MG63 (cell line): ENCODE results near the gene LTBP2. TPM values are rescaled to one million over a fixed set of nuclear protein-coding genes. Genes with fewer than 3 reads are reported as not detected.

Source experiments
- DNase-seq: peaks from one replicate; pipeline ENCODE4 v3.0.0-alpha.2; 2020
- H3K27me3 ChIP-seq: fragments of 250-450 bp; sonication (Bioruptor Pico); 2 replicates; pipeline ENCODE4 v1.5.1; 2020; ENCODE audit warnings: mild to moderate bottlenecking, moderate library complexity
- H3K36me3 ChIP-seq: fragments of 250-450 bp; sonication (Bioruptor Pico); 2 replicates; pipeline ENCODE4 v1.5.1; 2020; ENCODE audit warnings: mild to moderate bottlenecking, moderate library complexity
- H3K4me3 ChIP-seq: fragments of 250-450 bp; sonication (Bioruptor Pico); 2 replicates; pipeline ENCODE4 v1.5.1; 2020; ENCODE audit warnings: mild to moderate bottlenecking, moderate library complexity
- H3K9me3 ChIP-seq: fragments of 250-450 bp; sonication (Bioruptor Pico); 2 replicates; pipeline ENCODE4 v1.5.1; 2020; ENCODE audit warnings: mild to moderate bottlenecking, moderate library complexity
- total RNA-seq: library from RNA; depleted of rRNA; stranded (reverse); fragments of >200 nt; shearing (Covaris generic); gene quantifications from 2 replicates; pipeline ENCODE4 v1.2.3, GENCODE V29; 2014; ENCODE audit warnings: low replicate concordance

LTBP2 gene
- total RNA-seq, 1 experiment from 2014 or later = 4.5 TPM

DNA sequence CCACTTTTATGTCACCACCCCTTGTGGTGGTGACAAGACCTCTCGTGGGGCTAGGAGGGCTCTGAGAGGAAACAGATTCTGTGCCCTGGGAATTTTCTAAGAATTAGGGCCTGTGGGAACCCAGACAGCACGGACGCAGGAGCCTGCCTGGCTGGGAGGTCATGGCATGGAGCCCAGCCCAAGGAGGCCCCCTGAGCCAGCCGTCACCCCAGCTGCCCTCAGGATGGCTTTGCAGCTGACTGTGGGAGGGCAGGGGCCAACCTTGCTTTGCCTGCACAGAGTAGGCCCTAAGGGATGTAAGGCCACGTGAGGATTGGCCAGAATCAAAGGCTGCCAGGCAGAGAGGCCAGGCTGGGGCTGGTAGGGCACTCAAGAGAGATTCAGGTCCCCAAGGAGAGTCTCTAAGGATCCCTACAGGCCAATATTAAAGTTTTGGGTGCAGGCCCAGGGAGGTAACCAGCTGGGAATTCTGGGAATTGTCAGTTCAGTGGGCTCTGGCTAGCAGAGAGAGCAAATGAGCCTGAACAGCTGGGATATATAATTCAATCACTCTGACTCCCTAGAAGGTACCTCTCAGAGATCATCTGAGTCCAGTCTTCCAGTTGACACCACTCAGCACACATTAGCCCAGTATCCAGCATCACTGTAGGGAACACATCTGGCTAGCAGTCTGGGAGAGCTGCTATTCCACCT lies 6.4 kb downstream of the LTBP2 start:
- no peaks in the 10 kb centered on the region for H3K9me3 ChIP-seq
- no peak for DNase-seq
- no peaks in the 10 kb centered on the region for H3K36me3 ChIP-seq
- H3K4me3 ChIP-seq = no peak overlapping the region
- H3K27me3 ChIP-seq = no peaks in the 10 kb centered on the region

DNA sequence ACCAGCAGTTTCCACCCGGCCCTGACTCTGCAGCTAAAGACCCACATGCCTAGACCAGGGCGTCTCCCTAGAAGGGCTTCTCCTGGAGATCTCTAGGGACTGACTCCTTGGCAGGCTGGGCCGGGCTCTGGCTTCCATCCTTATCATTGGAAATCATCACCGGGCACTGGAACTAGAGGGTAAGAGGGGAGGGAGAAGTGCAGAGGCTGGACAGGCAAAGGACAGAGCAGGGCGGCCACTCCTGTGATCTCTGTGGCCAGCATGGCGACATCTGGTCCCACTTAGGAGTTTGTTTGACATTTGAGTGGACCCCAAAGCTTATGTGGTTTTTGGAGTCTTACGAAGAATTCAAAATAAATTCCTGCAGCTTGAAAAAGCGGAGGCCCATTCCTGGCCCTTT lies 7.1 kb downstream of the LTBP2 start:
- no peak overlapping the region for H3K4me3 ChIP-seq
- no peak for DNase-seq
- no peaks in the 10 kb centered on the region for H3K27me3 ChIP-seq
- no peaks in the 10 kb centered on the region for H3K9me3 ChIP-seq
- no peaks in the 10 kb centered on the region for H3K36me3 ChIP-seq

DNA sequence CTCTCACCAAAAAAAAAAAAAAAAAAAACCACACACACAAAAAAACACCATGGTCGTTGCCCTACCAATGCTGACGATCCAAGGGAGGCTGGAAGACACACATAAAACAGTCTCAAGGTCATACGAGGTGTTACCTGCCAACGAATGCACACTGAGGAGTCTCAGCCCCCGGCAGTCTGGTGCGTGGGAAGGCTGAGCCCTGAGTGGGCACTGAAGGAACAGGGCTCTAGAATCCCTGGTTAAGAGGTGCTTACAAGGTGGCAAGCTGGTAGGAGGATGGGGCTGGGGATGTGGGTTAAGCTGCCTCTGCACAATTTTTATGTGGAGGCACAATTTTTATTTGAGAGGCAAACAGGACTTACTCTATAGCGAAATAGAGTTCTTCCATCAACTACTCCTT lies 7.9 kb downstream of the LTBP2 start:
- H3K4me3 ChIP-seq = no peak overlapping the region
- H3K9me3 ChIP-seq = no peaks in the 10 kb centered on the region
- no peaks in the 10 kb centered on the region for H3K27me3 ChIP-seq
- no peak for DNase-seq
- no peaks in the 10 kb centered on the region for H3K36me3 ChIP-seq

DNA sequence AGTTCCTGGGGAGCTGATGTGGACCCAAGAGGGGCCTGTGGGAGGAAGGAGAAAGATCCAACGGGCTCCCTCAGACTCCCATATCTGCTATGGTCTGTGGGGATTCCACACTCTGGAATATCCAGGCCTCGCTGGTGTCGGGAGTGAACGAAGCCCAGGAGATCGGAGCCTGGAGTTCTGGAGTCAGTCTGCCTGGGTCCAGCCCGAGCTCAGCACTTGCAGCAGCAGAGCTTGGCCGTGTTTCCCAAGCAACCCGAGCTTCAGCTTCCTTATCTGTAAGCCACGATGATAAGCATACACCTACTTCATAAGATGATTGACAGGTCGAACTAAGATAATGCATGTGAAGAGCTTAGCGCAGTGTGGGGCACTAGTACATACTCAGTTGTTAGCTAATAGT lies 10.1 kb downstream of the LTBP2 start:
- no peaks in the 10 kb centered on the region for H3K36me3 ChIP-seq
- H3K9me3 ChIP-seq = no peaks in the 10 kb centered on the region
- H3K4me3 ChIP-seq = no peak overlapping the region
- no peak for DNase-seq
- H3K27me3 ChIP-seq = no peaks in the 10 kb centered on the region

DNA sequence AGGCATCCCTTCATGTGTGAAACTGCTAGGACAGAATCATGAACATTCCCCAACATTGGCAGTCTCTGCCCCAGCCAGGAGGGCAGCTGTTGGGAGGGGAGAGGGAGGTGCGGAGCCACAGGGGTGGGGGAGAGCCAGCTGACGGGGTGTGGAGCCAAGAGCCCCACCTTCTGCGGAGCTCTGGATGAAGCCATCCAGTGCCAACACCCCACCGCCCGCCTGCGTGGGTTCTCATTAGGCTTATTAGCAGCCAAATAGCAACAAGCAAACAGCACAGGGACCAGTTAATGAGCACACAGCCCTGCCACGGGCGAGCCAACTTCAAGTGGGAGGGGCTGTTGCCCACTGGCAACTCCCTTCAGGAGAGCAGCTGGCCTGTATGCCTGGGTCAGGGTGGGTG lies 12.1 kb downstream of the LTBP2 start:
- no peak for DNase-seq
- Histone ChIP-seq H3K9me3 (no peaks in the 10 kb centered on the region), H3K36me3 (no peaks in the 10 kb centered on the region), H3K4me3 (no peak overlapping the region), H3K27me3 (no peaks in the 10 kb centered on the region)

DNA sequence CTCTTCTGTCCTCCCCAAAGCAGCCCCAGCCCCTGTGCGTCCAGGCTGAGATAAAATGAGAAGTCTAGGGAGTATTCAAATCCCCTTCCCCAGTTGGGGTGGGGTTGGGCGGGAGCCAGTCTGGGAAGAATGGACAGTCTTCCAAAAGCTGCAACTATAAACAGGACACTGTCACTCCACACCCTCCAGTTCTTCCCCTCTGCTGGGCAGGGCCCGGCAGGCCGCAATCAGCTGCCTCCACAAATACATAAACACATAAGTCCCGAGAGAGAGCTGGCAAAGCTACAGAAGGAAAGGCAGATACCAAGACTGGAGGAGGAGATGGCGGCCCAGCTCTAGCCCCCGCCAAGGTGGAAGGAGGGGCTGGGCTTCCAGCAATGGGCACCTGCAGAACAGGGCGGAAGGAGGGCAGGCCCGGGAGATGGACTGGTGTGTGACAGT lies 12.7 kb downstream of the LTBP2 start:
- Histone ChIP-seq H3K9me3 (no peaks in the 10 kb centered on the region), H3K27me3 (no peaks in the 10 kb centered on the region), H3K36me3 (no peaks in the 10 kb centered on the region), H3K4me3 (no peak overlapping the region)
- DNase-seq = no peak

DNA sequence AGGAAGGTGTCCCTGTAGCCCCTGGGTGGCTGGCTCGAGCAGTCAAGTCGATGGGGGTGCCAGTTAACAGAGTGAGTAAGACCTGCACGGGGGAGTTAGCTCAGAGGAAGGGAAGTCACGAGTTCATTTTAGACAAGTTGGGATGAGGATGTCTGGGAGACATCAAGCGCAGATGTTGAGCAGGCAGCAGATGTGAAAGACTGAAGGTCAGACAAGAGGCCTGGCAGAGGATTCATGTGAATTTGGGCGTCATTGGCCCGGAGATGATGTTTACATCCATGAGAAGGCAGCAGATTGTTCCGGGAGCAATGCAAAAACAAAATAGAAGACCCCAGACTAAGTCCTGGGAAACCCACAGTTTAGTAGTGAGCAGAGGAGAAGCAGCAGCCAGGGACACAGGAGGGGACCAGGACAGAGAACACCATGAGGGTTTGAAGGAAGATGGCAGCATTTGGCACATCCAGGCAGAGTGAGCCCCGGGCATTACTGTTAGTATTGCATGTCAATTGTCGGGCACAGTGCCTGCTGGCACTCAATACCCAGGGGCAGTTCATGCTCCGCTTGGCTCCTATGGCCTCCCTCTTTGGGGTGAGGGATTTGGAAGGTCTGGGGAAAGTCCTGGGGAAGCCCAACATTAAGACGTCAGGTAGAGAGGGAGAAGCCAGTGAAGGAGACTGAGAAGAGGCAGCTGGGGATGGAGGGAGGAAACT lies 15.1 kb downstream of the LTBP2 start:
- no peak for DNase-seq
- Histone ChIP-seq H3K9me3 (no peaks in the 10 kb centered on the region), H3K36me3 (no peaks in the 10 kb centered on the region), H3K4me3 (no peak overlapping the region), H3K27me3 (no peaks in the 10 kb centered on the region)

DNA sequence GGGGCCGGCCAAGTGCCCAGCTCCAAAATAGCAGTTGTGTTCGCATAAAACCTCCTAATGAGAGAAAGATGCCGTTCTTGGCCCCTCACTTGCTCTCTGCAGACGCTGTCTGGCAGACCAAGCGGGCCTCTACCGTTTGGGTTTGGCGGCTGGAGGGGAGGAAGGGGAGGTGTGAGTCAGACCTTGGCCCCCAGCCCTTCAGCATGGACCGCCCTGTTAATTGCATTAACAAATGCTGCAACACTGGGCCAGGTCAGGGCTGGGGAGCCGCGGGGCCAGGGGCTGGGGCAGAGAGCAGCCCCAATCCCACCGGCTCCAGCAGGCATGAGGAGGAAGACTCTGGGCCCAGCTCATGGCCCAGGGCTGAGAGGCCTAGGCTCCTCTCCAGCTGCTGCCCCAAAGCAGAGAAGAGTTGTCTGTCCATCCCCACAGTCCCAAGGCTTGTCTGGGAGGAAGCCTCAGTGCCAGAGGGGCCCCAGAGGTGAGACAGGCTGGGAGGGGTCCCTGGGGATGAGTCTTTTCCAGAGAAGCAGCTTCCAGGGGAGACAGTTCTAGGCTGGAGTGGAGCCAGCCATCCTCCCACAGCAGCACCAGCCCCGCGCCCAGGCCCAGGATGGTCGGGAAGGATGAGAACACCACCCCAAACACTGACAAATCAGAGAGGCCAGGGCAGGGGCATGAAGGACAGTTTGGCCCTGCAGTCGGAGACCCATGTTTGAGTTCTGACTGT lies 16.9 kb downstream of the LTBP2 start:
- DNase-seq = peak; percentile 81
- Histone ChIP-seq H3K36me3 (no peaks in the 10 kb centered on the region), H3K9me3 (no peaks in the 10 kb centered on the region), H3K4me3 (no peak overlapping the region), H3K27me3 (no peaks in the 10 kb centered on the region)

DNA sequence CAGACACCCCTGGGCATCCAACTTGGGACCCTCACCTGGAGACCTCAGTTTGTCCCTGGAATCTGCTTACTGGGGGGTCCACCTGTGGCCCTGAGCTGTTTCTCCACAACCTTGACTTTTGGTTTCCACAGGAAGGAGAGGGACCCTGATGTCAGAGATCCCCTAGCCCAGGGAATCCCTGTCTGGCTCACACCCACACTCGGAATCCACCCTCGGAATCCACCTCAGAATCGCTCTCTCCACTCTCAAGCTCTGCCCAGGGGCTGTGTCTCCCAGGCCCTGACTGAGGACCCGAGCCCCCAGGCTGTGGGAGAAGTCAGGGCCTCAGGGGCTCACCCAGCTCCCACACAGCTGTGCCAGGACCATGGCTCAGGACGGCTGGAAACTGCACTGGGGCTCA lies 17.4 kb downstream of the LTBP2 start:
- Histone ChIP-seq H3K27me3 (no peaks in the 10 kb centered on the region), H3K4me3 (no peak overlapping the region), H3K9me3 (no peaks in the 10 kb centered on the region), H3K36me3 (no peaks in the 10 kb centered on the region)
- DNase-seq = no peak

DNA sequence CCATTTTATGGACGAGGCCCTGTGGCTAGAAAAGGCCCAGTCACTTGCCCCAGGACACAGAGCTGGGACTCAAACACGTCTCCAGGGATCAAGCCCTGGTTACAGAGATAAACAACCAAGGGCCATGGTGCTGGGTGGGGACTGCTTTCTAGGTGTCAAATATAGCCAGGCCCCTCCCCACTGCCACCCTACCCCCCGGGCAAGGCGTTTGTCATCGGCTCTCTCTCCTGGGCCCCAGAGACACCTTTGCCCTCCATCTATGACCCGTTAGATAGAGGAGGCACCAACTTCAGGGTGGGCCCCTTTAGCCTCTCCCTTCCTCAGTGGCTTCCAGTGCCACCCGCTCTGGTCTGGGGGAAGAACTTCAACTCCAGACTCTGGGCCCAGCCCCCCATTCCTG lies 18.0 kb downstream of the LTBP2 start:
- Histone ChIP-seq H3K27me3 (no peaks in the 10 kb centered on the region), H3K36me3 (no peaks in the 10 kb centered on the region), H3K9me3 (no peaks in the 10 kb centered on the region), H3K4me3 (no peak overlapping the region)
- DNase-seq = no peak

DNA sequence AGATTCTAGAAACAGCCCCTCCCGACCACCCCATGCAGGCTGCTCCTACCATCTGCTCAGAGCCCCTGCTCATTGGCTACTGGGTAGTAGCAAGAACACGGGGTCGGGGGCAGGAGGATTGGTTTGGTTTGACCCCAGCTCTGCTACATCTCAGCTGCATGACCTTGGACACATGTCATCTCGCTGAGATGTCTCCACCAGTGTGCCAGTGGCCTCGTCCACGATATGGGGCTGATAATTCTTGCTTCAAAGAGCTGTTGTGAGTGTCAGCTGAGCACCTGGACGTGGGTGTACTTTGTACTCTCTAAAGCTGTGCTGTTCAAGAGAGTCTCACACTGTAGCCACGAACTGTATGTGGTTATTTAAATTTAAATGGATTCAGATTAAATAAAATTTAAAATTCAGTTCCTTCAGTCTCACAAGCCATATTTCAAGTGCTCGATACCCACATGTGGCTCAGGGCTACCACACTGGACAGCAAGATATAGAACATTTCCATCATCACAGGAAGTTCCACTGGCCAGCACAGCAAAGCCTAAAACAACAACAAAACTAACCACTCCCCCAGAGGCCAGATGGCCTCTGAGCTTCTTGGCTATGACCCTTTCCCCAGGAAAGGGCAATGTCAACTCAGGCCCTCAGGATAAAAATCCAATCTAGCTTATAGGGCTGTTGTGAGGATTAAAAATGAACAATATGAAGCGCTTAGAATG lies 18.6 kb downstream of the LTBP2 start:
- H3K36me3 ChIP-seq = no peaks in the 10 kb centered on the region
- DNase-seq = peak; percentile 23
- H3K4me3 ChIP-seq = no peak overlapping the region
- no peaks in the 10 kb centered on the region for H3K9me3 ChIP-seq
- no peaks in the 10 kb centered on the region for H3K27me3 ChIP-seq

DNA sequence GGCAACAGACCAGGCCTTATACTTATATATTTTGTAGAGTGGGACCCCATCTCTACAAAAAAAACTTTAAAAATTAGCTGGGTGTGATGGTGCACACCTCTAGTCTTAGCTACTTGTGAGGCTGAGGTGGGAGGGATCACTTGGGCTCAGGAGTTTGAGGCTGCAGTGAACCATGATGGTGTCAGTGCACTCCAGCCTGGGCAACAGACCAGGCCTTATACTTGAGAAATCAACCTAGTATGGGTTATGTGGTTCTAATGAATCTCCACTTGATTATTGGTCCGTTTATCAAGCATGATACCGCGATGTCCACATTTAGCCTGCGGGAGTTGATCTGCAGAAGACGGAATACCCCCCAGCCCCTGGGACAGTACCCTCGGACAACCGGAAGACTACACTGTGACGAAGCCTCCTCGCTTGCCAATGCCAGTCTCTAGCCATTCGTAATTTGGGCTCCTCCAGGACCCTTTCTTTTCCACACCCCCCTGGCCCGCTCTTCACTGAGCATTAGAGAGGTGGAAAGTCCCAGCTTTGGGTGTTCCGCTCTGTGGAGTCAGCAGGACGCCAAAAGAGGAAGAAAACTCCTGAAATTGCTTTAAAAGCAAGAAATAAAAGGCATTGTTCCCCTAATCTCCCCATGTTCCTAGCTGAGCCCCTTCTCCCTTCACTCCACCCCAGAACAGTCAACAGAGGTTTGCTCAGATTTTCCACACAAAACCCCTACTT lies 19.4 kb downstream of the LTBP2 start:
- H3K4me3 ChIP-seq = no peak overlapping the region
- H3K27me3 ChIP-seq = no peaks in the 10 kb centered on the region
- H3K9me3 ChIP-seq = no peaks in the 10 kb centered on the region
- H3K36me3 ChIP-seq = no peaks in the 10 kb centered on the region
- DNase-seq = no peak

DNA sequence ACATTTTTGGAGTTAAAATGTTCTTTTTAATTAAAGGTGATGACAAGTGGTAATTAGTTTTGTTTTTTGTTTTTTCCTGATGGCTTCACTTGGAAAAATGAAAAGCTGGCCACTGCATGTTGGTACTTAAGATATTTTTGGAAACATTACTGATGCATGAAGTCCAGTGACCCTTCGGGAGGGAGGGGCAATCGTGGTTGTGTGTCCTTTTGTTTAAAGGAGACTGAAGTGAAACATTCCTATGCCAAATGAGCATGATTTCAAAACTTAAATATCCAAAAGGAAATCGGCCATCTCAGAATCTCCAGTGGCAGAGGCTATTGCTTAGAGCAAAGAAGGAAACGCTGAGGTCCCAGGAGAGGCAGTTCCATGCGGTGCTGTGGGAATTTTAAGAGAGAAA lies 20.1 kb downstream of the LTBP2 start:
- Histone ChIP-seq H3K4me3 (no peak overlapping the region), H3K36me3 (no peaks in the 10 kb centered on the region), H3K9me3 (no peaks in the 10 kb centered on the region), H3K27me3 (no peaks in the 10 kb centered on the region)
- no peak for DNase-seq

DNA sequence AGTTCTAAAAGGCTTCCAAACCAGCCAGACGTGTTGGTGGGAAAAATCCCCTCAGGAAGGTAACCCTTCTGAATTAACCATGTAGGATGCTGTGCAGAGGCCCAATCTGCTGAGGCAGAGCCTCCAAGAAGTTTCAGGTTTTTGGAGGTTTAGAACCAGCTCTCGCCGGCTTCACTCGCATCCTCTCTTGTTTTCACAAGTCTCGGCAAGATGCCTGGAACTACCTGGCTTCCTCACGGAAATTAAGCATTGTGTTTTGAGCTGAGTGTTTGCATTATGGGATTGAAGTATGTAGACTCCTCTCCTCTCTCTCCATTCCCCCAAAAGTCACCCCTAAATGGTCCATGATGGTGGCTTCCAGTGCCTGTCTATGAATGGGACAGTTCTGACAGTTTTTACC lies 20.6 kb downstream of the LTBP2 start:
- H3K27me3 ChIP-seq = no peaks in the 10 kb centered on the region
- H3K36me3 ChIP-seq = no peaks in the 10 kb centered on the region
- no peak for DNase-seq
- no peaks in the 10 kb centered on the region for H3K9me3 ChIP-seq
- H3K4me3 ChIP-seq = no peak overlapping the region

DNA sequence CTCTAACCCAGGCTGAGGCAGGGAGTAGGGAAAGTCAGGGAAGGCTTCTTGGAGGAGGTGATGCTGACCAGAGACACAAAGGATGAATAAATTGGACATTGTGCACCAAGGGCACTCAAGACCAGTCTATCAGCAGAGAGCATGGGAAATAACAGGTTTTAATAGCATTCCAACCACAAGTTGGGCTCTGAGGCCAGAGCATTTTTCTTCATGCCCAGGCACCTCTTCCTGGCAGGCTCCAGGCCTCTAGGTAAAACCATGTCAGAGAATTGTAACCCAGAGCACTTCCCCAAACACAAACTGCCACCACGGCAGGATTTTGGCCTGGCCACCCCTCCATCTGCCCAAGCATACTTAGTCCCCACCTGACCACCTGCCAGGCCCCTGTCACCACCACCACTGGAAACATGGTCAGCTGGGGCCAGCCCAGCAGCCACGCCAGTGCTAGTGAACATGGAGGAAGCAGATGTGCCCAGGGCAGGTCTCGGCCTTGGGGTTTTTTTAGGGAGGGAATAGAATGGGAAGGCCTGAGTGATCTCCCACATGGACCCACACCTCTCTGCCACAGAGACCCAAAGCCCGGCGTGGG lies 22.7 kb downstream of the LTBP2 start:
- no peaks in the 10 kb centered on the region for H3K36me3 ChIP-seq
- H3K27me3 ChIP-seq = no peaks in the 10 kb centered on the region
- DNase-seq = no peak
- no peak overlapping the region for H3K4me3 ChIP-seq
- no peaks in the 10 kb centered on the region for H3K9me3 ChIP-seq

DNA sequence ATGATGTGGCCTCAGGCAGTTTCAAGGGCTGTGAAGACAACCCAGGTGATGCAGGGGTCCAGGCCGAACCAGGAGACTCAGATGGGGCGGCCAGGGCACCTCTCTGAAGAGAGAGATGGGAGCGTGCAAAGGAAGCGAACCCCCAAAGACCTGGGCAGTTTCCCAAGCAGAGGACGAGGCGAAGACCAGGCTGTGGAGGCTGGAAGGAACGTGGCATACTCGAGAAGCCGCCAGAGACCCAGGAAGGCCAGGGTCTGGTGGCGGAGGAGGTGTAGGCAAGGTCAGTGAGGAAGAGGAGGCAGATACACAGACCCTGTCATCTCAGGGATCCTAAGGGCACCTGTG lies 24.7 kb downstream of the LTBP2 start:
- no peaks in the 10 kb centered on the region for H3K9me3 ChIP-seq
- H3K36me3 ChIP-seq = no peaks in the 10 kb centered on the region
- H3K4me3 ChIP-seq = no peak overlapping the region
- H3K27me3 ChIP-seq = no peaks in the 10 kb centered on the region
- DNase-seq = no peak
